ENCODE data around the gene DLEC1. TPM values are rescaled to one million over a fixed set of nuclear protein-coding genes. Genes with fewer than 3 reads are reported as not detected.
"Not testable (repeated sequence)": the region's sequence is repeated elsewhere in the genome, so short reads cannot be mapped to it uniquely, and the experiment has no call there.

Gene DLEC1
- total RNA-seq, 4 donors from 2014 or later, result 0.44 to 1.7 (median 1.5) TPM

DNA sequence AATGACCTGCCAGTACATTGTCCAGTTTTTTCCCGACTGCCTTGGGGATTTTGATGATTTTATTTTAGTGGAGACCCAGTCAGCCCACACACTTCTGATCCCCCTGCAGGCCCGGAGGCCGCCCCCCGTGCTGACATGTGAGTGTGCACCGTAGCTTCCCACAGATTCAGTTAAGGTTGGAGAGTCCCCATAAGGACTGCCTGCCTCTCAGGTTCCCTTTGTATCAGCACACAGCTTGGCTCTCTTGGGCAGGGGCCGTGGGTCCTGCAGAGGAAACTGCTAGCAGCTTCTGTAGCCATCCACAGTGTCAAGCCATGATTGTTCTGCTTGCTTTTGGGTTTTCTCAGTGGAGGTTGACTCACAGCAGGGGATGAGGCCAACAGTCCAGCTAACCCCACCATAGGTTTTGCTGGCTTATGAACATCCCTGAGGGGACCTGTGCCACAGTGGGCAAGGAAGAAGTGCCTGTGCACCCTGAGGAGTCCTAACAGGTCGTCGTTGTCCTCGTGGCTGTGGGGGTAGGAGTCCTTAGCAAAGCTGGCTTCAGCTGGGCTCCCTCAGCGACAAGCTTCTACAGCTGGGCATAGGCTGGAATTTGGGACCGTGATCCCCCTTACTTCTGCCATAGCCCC lies 46.4 kb downstream of the DLEC1 start:
- no peak for TF ChIP-seq CTCF (IDR thresholded peaks at IDR 0.05)
- no peak for TF ChIP-seq POLR2A (IDR thresholded peaks at IDR 0.05)
- intact Hi-C loops (cut with DNase I), result no loop called here
- 79 to 91% methylated on average over 8 to 11 of the region's 11 CpGs for WGBS, 2 donors
- Histone ChIP-seq H3K27ac (no peak overlapping the region), H3K36me3 (no peaks in the 10 kb centered on the region), H3K4me1 (no peaks in the 10 kb centered on the region), H3K27me3 (no peaks in the 10 kb centered on the region), H3K4me3 (replicated peaks in 1 of 3) (no peak overlapping the region), H3K9me3 (no peaks in the 10 kb centered on the region)
- no peak for DNase-seq

DNA sequence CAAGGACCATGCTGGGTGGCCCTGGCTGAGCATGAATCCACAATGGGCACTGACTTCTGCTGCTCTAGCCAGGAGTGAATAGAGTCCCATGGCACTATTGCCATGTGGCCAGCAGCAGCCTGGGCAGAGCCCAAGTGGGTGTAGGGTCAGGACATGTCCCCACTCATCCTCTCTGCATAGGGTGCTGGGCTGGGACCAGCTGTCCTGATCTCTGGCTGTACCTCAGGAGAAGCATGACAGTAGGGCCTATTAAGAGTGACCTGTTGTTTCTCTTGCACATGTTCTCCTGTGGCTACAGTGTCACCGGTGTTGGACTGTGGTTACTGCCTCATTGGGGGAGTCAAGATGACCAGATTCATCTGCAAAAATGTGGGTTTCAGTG lies 46.9 kb downstream of the DLEC1 start:
- no peak overlapping the region for H3K4me3 ChIP-seq (replicated peaks in 1 of 3)
- no peak overlapping the region for H3K27ac ChIP-seq
- no peaks in the 10 kb centered on the region for H3K4me1 ChIP-seq
- no peaks in the 10 kb centered on the region for H3K27me3 ChIP-seq
- DNase-seq, result no peak
- intact Hi-C loops (cut with DNase I), result no loop called here
- TF ChIP-seq POLR2A (IDR thresholded peaks at IDR 0.05) (no peak), CTCF (IDR thresholded peaks at IDR 0.05) (no peak)
- H3K9me3 ChIP-seq, result no peaks in the 10 kb centered on the region
- WGBS, 2 donors, result 75 to 91% methylated on average over 1 of the region's 1 CpG
- H3K36me3 ChIP-seq, result no peaks in the 10 kb centered on the region

- Histone ChIP-seq H3K9me3 (no peaks in the 10 kb centered on the region), H3K36me3 (no peaks in the 10 kb centered on the region), H3K27me3 (no peaks in the 10 kb centered on the region), H3K4me1 (no peaks in the 10 kb centered on the region), H3K4me3 (replicated peaks in 1 of 3) (no peak overlapping the region), H3K27ac (no peak overlapping the region)
- no peak for TF ChIP-seq POLR2A (IDR thresholded peaks at IDR 0.05)
- no peak for TF ChIP-seq CTCF (IDR thresholded peaks at IDR 0.05)
- 94 to 97% methylated on average over 3 of the region's 3 CpGs for WGBS, 2 donors
- intact Hi-C loops (cut with DNase I), result no loop called here
- DNase-seq, result no peak
Observed at GRCh38 chr3:38086496-38086895, 47.5 kb downstream of the DLEC1 start.

- H3K27me3 ChIP-seq; H3K27ac ChIP-seq; H3K4me1 ChIP-seq; DNase-seq; intact Hi-C loops (cut with DNase I); H3K9me3 ChIP-seq; H3K4me3 ChIP-seq (replicated peaks in 1 of 3); H3K36me3 ChIP-seq: not testable (repeated sequence)
Observed at GRCh38 chr3:38087278-38087677, 48.3 kb downstream of the DLEC1 start.

DNA sequence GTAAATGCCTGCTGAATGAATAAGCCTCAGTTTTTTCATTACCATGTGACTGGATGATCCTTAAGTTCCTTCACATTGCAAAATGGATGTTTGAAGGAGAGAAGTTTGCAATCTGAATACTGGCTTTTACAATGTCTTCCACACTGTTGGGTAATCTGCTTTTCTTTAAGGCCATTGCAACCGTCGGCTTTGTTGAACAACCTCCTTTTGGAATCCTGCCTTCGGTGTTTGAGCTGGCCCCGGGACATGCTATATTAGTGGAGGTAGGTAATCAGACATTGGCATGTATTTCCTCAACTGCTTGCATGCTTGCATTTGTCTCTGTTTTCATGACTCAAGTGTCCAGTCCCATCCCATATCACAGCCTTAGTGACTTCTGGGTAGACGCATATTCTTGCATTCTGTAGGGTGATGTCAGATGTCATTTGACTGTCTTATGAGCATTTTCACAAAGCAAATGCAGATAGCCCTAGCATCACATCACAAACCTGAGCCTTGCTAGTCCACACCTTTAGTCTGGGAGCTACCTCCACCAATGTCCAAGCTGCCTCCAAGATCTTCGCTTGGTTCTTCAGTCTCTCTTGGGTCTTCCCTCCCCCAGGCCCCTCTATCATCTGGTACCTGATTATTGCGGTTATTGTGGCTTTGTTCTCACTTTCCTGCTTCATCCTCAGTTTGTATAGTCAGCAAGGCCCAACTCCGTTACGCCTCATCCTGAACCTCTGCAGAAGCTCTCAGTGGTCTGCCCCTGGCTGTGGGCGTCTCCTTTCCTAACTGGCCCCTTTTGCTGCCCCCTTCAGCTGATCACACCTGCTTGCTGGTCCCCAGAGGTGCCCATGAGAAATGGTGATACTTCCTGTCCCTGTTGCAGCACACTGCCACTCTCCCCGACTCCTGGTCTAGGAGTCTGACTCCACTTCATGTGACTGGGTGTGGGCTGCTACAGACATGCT lies 49.4 kb downstream of the DLEC1 start:
- WGBS, 2 donors, result 92 to 93% methylated on average over 10 to 11 of the region's 11 CpGs
- Histone ChIP-seq H3K9me3 (no peaks in the 10 kb centered on the region), H3K4me3 (replicated peaks in 1 of 3) (no peak overlapping the region), H3K4me1 (no peaks in the 10 kb centered on the region), H3K27me3 (no peaks in the 10 kb centered on the region), H3K36me3 (no peaks in the 10 kb centered on the region), H3K27ac (no peak overlapping the region)
- no peak for DNase-seq
- TF ChIP-seq CTCF (IDR thresholded peaks at IDR 0.05) (no peak), POLR2A (IDR thresholded peaks at IDR 0.05) (no peak)
- intact Hi-C loops (cut with DNase I), result no loop called here
